ENCODE measurements around the gene CELF3. TPM values are rescaled to one million over a fixed set of nuclear protein-coding genes. Genes with fewer than 3 reads are reported as not detected.

The CELF3 gene
- polyA plus RNA-seq, 1 experiment, result not detected

- no peak overlapping the region for H3K4me3 ChIP-seq (ENCODE audit: low read depth, low read length)
- POLR2A ChIA-PET, result no interaction called here
- H3K36me3 ChIP-seq (ENCODE audit: control insufficient read depth, insufficient read depth, low read length), result no peaks in the 10 kb centered on the region
- CTCF ChIA-PET, result interaction anchor here (0.7 to 2.0 kb wide), 2 partner anchors 23 to 80 kb away, joined by 3 to 5 read pairs; no protein-coding TSS in a partner anchor
- peaks cover 53% of the 10 kb centered on the region for H3K27me3 ChIP-seq (ENCODE audit: control insufficient read depth, insufficient read depth, low read length)
- no peak for TF ChIP-seq CTCF (IDR thresholded peaks at IDR 0.05; ENCODE audit: insufficient read depth, low read depth, low read length)
- DNase-seq (ENCODE audit: low read depth), result no peak
These were observed 738 bp downstream of the CELF3 start for GRCh38 chr1:151715726-151716404.

GRCh38 chr1:151714820-151715725 is 1.5 kb downstream of the CELF3 start:
- no peak for DNase-seq (ENCODE audit: low read depth)
- ChIA-PET POLR2A (interaction anchor here (0.7 kb wide), 1 partner anchor 85 kb away, joined by 7 read pairs; no protein-coding TSS in a partner anchor), CTCF (interaction anchor here (0.7 to 2.0 kb wide), 2 partner anchors 22 to 79 kb away, joined by 3 to 5 read pairs; no protein-coding TSS in a partner anchor)
- no peak for TF ChIP-seq CTCF (IDR thresholded peaks at IDR 0.05; ENCODE audit: insufficient read depth, low read depth, low read length)
- no peaks in the 10 kb centered on the region for H3K36me3 ChIP-seq (ENCODE audit: control insufficient read depth, insufficient read depth, low read length)
- H3K4me3 ChIP-seq (ENCODE audit: low read depth, low read length), result no peak overlapping the region
- H3K27me3 ChIP-seq (ENCODE audit: control insufficient read depth, insufficient read depth, low read length), result peaks cover 49% of the 10 kb centered on the region

DNA sequence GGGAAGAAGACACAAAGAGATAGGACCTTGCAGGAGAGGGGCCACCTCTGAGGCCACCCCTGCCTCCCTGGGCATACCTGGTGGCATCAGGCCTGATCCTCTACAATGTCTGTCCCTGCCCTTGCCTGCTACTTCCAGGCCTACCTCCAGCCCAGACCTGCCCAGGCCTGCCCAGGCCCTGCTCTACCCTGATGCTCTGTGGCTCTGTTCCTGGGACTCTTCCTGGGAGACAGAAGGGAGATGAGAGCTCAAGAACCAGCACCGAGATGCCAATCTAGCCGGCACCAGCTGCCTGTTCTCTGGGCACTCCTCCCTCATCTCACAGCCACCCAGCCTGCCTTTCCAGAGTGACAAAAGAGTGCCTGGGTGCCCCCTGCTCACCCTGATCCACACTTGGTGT is 2.7 kb downstream of the CELF3 start:
- peaks cover 46% of the 10 kb centered on the region for H3K27me3 ChIP-seq (ENCODE audit: control insufficient read depth, insufficient read depth, low read length)
- CTCF ChIA-PET, result no interaction called here

DNA sequence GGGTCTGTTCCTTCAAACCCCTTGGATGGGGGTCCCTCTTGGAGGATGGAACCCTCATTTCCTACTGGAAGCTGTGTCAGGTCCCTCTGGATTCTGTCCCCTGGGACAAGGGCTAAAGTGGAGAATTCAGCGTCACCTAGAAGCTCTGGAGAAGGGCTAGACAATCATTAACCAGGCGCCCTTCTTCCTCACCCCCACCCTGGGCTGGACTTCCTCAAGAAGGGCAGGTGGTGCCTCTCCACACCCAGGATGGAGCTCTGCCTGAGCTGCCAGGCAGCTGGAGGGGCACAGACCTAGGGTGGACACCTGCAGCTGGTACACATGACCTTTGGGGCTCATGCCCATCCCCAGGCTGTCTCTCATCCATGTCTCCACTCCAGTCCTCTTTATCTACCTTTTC is 3.6 kb downstream of the CELF3 start:
- no peak for DNase-seq (ENCODE audit: low read depth)
- Histone ChIP-seq H3K4me3 (ENCODE audit: low read depth, low read length) (no peak overlapping the region), H3K36me3 (ENCODE audit: control insufficient read depth, insufficient read depth, low read length) (no peaks in the 10 kb centered on the region), H3K27me3 (ENCODE audit: control insufficient read depth, insufficient read depth, low read length) (peaks cover 41% of the 10 kb centered on the region)
- TF ChIP-seq CTCF (IDR thresholded peaks at IDR 0.05; ENCODE audit: insufficient read depth, low read depth, low read length), result no peak
- ChIA-PET CTCF (no interaction called here), POLR2A (interaction anchor here (0.5 to 1.0 kb wide), 2 partner anchors 10 to 93 kb away, joined by 5 to 7 read pairs; no protein-coding TSS in a partner anchor)

More for the DNA sequence above, 2.7 kb downstream of the CELF3 start:
- DNase-seq (ENCODE audit: low read depth), result no peak
- POLR2A ChIA-PET, result interaction anchor here (1.0 kb wide), 1 partner anchor 94 kb away, joined by 7 read pairs; no protein-coding TSS in a partner anchor
- no peak for TF ChIP-seq CTCF (IDR thresholded peaks at IDR 0.05; ENCODE audit: insufficient read depth, low read depth, low read length)
- H3K4me3 ChIP-seq (ENCODE audit: low read depth, low read length), result no peak overlapping the region
- H3K36me3 ChIP-seq (ENCODE audit: control insufficient read depth, insufficient read depth, low read length), result no peaks in the 10 kb centered on the region

DNA sequence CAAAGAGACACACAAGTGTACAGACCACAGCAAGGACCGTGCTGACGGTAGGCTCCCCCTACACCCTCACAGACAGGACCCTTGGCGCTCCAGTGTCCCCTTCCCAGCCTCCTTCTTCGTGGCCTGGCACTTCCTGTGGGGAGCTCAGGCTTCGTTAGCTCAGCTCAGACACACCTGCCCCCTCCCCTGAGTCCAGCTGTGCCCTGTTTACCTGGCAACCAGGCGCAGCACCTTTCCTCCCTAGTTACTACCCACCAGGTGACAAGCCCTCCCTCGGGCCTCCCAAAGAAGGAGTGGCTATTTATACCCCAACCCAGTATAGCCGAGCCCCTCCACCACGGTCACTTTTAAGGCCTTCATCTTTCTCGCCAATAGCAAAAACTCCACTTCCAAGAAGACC is 4.7 kb downstream of the CELF3 start:
- H3K36me3 ChIP-seq (ENCODE audit: control insufficient read depth, insufficient read depth, low read length), result no peaks in the 10 kb centered on the region
- POLR2A ChIA-PET, result no interaction called here
- no peak overlapping the region for H3K4me3 ChIP-seq (ENCODE audit: low read depth, low read length)
- no peak for DNase-seq (ENCODE audit: low read depth)
- peaks cover 33% of the 10 kb centered on the region for H3K27me3 ChIP-seq (ENCODE audit: control insufficient read depth, insufficient read depth, low read length)
- CTCF ChIA-PET, result no interaction called here
- no peak for TF ChIP-seq CTCF (IDR thresholded peaks at IDR 0.05; ENCODE audit: insufficient read depth, low read depth, low read length)

Measured in BJ (cell line).